HEK293 (cell line): Measurements from ENCODE around the gene PTBP1.

Experiments
- ATF2 ChIP-seq: fragments of 450-650 bp; formaldehyde crosslinking; IDR thresholded peaks from 2 replicates; pipeline ENCODE4 v1.5.1; 2016; ENCODE audit warnings: missing biosample characterization, missing genetic modification characterization, low read depth
- GLIS1 ChIP-seq: fragments of 450-650 bp; formaldehyde crosslinking; IDR thresholded peaks from 2 replicates; pipeline ENCODE4 v1.5.1; 2016; ENCODE audit warnings: missing biosample characterization, missing genetic modification characterization
- KLF8 ChIP-seq: fragments of 450-650 bp; formaldehyde crosslinking; IDR thresholded peaks from 2 replicates; pipeline ENCODE4 v1.5.1; 2016; ENCODE audit warnings: missing biosample characterization, missing genetic modification characterization
- OSR2 ChIP-seq: fragments of 450-650 bp; formaldehyde crosslinking; IDR thresholded peaks from 2 replicates; pipeline ENCODE4 v1.5.1; 2016; ENCODE audit warnings: missing biosample characterization, missing genetic modification characterization
- PATZ1 ChIP-seq: fragments of 450-650 bp; formaldehyde crosslinking; IDR thresholded peaks from 2 replicates; pipeline ENCODE4 v1.5.1; 2016; ENCODE audit warnings: missing biosample characterization, missing genetic modification characterization
- SALL2 ChIP-seq: fragments of 450-650 bp; formaldehyde crosslinking; IDR thresholded peaks from 2 replicates; pipeline ENCODE4 v1.5.0; 2017; ENCODE audit warnings: missing biosample characterization, mild to moderate bottlenecking, missing genetic modification characterization, borderline replicate concordance
- TRIM28 ChIP-seq: IDR thresholded peaks from 2 replicates; pipeline ENCODE4 v1.6.1; 2011; ENCODE audit warnings: low read length, control low read depth, borderline replicate concordance
- ZBTB21 ChIP-seq: fragments of 450-650 bp; formaldehyde crosslinking; IDR thresholded peaks from 2 replicates; pipeline ENCODE4 v1.5.1; 2017; ENCODE audit warnings: missing biosample characterization, missing genetic modification characterization
- ZIC2 ChIP-seq: fragments of 450-650 bp; formaldehyde crosslinking; IDR thresholded peaks from 2 replicates; pipeline ENCODE4 v1.5.1; 2016; ENCODE audit warnings: missing biosample characterization, missing genetic modification characterization
- ZNF175 ChIP-seq: fragments of 450-650 bp; formaldehyde crosslinking; IDR thresholded peaks from 2 replicates; pipeline ENCODE4 v1.5.1; 2016; ENCODE audit warnings: missing biosample characterization, missing genetic modification characterization
- ZNF266 ChIP-seq: fragments of 450-650 bp; formaldehyde crosslinking; IDR thresholded peaks from 2 replicates; pipeline ENCODE4 v1.5.1; 2016; ENCODE audit warnings: missing biosample characterization, missing genetic modification characterization, low read depth
- ZNF366 ChIP-seq: fragments of 450-650 bp; formaldehyde crosslinking; conservative IDR thresholded peaks from 2 replicates; pipeline ENCODE4 v1.5.1; 2016; ENCODE audit warnings: missing biosample characterization, missing genetic modification characterization
- ZNF37A ChIP-seq: fragments of 450-650 bp; IDR thresholded peaks from 2 replicates; pipeline ENCODE4 v1.5.1; 2018; ENCODE audit warnings: missing biosample characterization, missing genetic modification characterization
- ZNF449 ChIP-seq: fragments of 450-650 bp; formaldehyde crosslinking; IDR thresholded peaks from 2 replicates; pipeline ENCODE4 v1.5.1; 2017; ENCODE audit warnings: missing biosample characterization, mild to moderate bottlenecking, missing genetic modification characterization, moderate library complexity
- ZNF473 ChIP-seq: fragments of 450-650 bp; formaldehyde crosslinking; IDR thresholded peaks from 2 replicates; pipeline ENCODE4 v1.5.1; 2017; ENCODE audit warnings: missing biosample characterization, missing genetic modification characterization
- ZNF513 ChIP-seq: fragments of 450-650 bp; IDR thresholded peaks from 2 replicates; pipeline ENCODE4 v1.5.1; 2018; ENCODE audit warnings: missing biosample characterization, missing genetic modification characterization
- ZNF600 ChIP-seq: fragments of 450-650 bp; formaldehyde crosslinking; IDR thresholded peaks from 2 replicates; pipeline ENCODE4 v1.5.1; 2016; ENCODE audit warnings: missing biosample characterization, missing genetic modification characterization
- ZNF624 ChIP-seq: fragments of 450-650 bp; formaldehyde crosslinking; IDR thresholded peaks from 2 replicates; pipeline ENCODE4 v1.5.1; 2017; ENCODE audit warnings: missing biosample characterization, missing genetic modification characterization
- ZNF639 ChIP-seq: fragments of 450-650 bp; formaldehyde crosslinking; IDR thresholded peaks from 2 replicates; pipeline ENCODE4 v1.5.1; 2016; ENCODE audit warnings: missing biosample characterization, missing genetic modification characterization
- ZNF837 ChIP-seq: fragments of 450-650 bp; formaldehyde crosslinking; IDR thresholded peaks from 2 replicates; pipeline ENCODE4 v1.5.1; 2016; ENCODE audit warnings: missing biosample characterization, missing genetic modification characterization
- ZNF843 ChIP-seq: fragments of 450-650 bp; formaldehyde crosslinking; IDR thresholded peaks from 2 replicates; pipeline ENCODE4 v1.5.1; 2016; ENCODE audit warnings: missing biosample characterization, missing genetic modification characterization
- TF ChIP-seq, protein P1 (sequence below): fragments of 450-650 bp; formaldehyde crosslinking; IDR thresholded peaks from 2 replicates; pipeline ENCODE4 v1.5.1; 2017; ENCODE audit warnings: missing biosample characterization, missing genetic modification characterization
- TF ChIP-seq, protein P2 (sequence below): fragments of 450-650 bp; formaldehyde crosslinking; IDR thresholded peaks from 2 replicates; pipeline ENCODE4 v1.5.1; 2016; ENCODE audit warnings: missing biosample characterization, missing genetic modification characterization
- TF ChIP-seq, protein P3 (sequence below): fragments of 450-650 bp; formaldehyde crosslinking; IDR thresholded peaks from 2 replicates; pipeline ENCODE4 v1.5.1; 2016; ENCODE audit warnings: missing biosample characterization, missing genetic modification characterization, borderline replicate concordance
- TF ChIP-seq, protein P4 (sequence below): fragments of 450-650 bp; formaldehyde crosslinking; IDR thresholded peaks from 2 replicates; pipeline ENCODE4 v1.5.1; 2016; ENCODE audit warnings: missing biosample characterization, missing genetic modification characterization

The PTBP1 gene

GRCh38 chr19:843180-843835, 46.1 kb downstream of the PTBP1 start (continued):
- TF ChIP-seq PATZ1 (peak; percentile 76), ZNF37A (tag by site-specific recombination) (no peak), ZNF513 (no peak), ATF2 (tag by site-specific recombination) (no peak), ZNF473 (no peak), ZNF837 (tag by site-specific recombination) (no peak), ZNF366 (no peak), ZBTB21 (tag by site-specific recombination) (no peak), KLF8 (no peak; the same call in 1 of the 2 replicates), ZNF624 (tag by site-specific recombination) (no peak), GLIS1 (tag by site-specific recombination) (peak; percentile 65), TRIM28 (no peak), ZNF639 (tag by site-specific recombination) (no peak), ZNF175 (no peak), ZNF843 (tag by site-specific recombination) (no peak), ZNF600 (peak; percentile 94), SALL2 (no peak), ZIC2 (peak; percentile 46; the same call in 1 of the 2 replicates), OSR2 (tag by site-specific recombination) (no peak), ZNF266 (no peak), ZNF449 (tag by site-specific recombination) (no peak)
- TF ChIP-seq, protein P1, sequence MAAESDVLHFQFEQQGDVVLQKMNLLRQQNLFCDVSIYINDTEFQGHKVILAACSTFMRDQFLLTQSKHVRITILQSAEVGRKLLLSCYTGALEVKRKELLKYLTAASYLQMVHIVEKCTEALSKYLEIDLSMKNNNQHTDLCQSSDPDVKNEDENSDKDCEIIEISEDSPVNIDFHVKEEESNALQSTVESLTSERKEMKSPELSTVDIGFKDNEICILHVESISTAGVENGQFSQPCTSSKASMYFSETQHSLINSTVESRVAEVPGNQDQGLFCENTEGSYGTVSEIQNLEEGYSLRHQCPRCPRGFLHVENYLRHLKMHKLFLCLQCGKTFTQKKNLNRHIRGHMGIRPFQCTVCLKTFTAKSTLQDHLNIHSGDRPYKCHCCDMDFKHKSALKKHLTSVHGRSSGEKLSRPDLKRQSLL = no peak
- TF ChIP-seq, protein P2, sequence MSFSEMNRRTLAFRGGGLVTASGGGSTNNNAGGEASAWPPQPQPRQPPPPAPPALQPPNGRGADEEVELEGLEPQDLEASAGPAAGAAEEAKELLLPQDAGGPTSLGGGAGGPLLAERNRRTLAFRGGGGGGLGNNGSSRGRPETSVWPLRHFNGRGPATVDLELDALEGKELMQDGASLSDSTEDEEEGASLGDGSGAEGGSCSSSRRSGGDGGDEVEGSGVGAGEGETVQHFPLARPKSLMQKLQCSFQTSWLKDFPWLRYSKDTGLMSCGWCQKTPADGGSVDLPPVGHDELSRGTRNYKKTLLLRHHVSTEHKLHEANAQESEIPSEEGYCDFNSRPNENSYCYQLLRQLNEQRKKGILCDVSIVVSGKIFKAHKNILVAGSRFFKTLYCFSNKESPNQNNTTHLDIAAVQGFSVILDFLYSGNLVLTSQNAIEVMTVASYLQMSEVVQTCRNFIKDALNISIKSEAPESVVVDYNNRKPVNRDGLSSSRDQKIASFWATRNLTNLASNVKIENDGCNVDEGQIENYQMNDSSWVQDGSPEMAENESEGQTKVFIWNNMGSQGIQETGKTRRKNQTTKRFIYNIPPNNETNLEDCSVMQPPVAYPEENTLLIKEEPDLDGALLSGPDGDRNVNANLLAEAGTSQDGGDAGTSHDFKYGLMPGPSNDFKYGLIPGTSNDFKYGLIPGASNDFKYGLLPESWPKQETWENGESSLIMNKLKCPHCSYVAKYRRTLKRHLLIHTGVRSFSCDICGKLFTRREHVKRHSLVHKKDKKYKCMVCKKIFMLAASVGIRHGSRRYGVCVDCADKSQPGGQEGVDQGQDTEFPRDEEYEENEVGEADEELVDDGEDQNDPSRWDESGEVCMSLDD = 0 out of 2 replicates have a peak, but pooled peaks have one; percentile 33
- TF ChIP-seq, protein P3, sequence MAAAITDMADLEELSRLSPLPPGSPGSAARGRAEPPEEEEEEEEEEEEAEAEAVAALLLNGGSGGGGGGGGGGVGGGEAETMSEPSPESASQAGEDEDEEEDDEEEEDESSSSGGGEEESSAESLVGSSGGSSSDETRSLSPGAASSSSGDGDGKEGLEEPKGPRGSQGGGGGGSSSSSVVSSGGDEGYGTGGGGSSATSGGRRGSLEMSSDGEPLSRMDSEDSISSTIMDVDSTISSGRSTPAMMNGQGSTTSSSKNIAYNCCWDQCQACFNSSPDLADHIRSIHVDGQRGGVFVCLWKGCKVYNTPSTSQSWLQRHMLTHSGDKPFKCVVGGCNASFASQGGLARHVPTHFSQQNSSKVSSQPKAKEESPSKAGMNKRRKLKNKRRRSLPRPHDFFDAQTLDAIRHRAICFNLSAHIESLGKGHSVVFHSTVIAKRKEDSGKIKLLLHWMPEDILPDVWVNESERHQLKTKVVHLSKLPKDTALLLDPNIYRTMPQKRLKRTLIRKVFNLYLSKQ (tag by site-specific recombination) = no peak
- TF ChIP-seq, protein P4, sequence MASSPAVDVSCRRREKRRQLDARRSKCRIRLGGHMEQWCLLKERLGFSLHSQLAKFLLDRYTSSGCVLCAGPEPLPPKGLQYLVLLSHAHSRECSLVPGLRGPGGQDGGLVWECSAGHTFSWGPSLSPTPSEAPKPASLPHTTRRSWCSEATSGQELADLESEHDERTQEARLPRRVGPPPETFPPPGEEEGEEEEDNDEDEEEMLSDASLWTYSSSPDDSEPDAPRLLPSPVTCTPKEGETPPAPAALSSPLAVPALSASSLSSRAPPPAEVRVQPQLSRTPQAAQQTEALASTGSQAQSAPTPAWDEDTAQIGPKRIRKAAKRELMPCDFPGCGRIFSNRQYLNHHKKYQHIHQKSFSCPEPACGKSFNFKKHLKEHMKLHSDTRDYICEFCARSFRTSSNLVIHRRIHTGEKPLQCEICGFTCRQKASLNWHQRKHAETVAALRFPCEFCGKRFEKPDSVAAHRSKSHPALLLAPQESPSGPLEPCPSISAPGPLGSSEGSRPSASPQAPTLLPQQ = no peak
